Measurements from ENCODE around the gene RNF208.

Gene RNF208

GRCh38 chr9:137175345-137175961, 46.6 kb downstream of the RNF208 start:
- no peak for DNase-seq (ENCODE audit: low spot score)

- peak; percentile 44 for DNase-seq (ENCODE audit: low spot score)
Measured at GRCh38 chr9:137174722-137175293, 47.2 kb downstream of the RNF208 start.

GRCh38 chr9:137173796-137174664, 48.0 kb downstream of the RNF208 start:
- DNase-seq (ENCODE audit: low spot score), result no peak

- peak; percentile 44 for DNase-seq (ENCODE audit: low spot score)
Measured at GRCh38 chr9:137172901-137173795, 48.9 kb downstream of the RNF208 start.

- DNase-seq (ENCODE audit: low spot score), result no peak
Measured at GRCh38 chr9:137171149-137171900, 50.7 kb downstream of the RNF208 start.

- DNase-seq (ENCODE audit: low spot score), result no peak
Measured at GRCh38 chr9:137170486-137171148, 51.4 kb downstream of the RNF208 start.
